CD4-positive, alpha-beta T cell (primary cell): ENCODE results near the gene CABP4. TPM values are rescaled to one million over a fixed set of nuclear protein-coding genes. Genes with fewer than 3 reads are reported as not detected.

ENCODE experiments used
- ATAC-seq: fragments of 200-7000 bp; cut with Tn5 transposase; one replicate; pipeline ENCODE4 v1.10.0; 2022; ENCODE audit warnings: mild to moderate bottlenecking; ENCODE audit not compliant: poor library complexity
- CTCF ChIA-PET: fragments of 350-600 bp; sonication (Branson Sonifier 250); formaldehyde crosslinking; loops from one replicate; lab custom pipeline; 2021; ENCODE audit warnings: antibody characterized with exemption, inconsistent platforms; lab: Charles Lee
- POLR2A ChIA-PET: fragments of 350-600 bp; sonication (Branson Sonifier 250); formaldehyde crosslinking; loops from one replicate; lab custom pipeline; 2021; ENCODE audit warnings: antibody characterized with exemption, inconsistent platforms; lab: Charles Lee
- DNase-seq, 14 experiments: peaks; one replicate each; pipeline ENCODE4 v3.0.0-alpha.2; 2013 to 2020; ENCODE audit warnings: mixed read lengths in 2 of 14
- H3K27ac ChIP-seq, 2 donors: one replicate each; pipeline versions ENCODE4 v1.5.1 to v1.7.0; 2013; ENCODE audit warnings: low read length in 2 of 2, low read depth in 1 of 2, mild to moderate bottlenecking in 1 of 2
- H3K27me3 ChIP-seq, 2 experiments: 1 replicate in 1 of 2; 2 replicates in 1 of 2; pipeline versions ENCODE4 v1.6.1 to v1.7.0; 2013; ENCODE audit warnings: low read length in 2 of 2, control low read depth in 1 of 2, mild to moderate bottlenecking in 1 of 2, moderate library complexity in 1 of 2; ENCODE audit not compliant: insufficient read depth in 2 of 2, control insufficient read depth in 1 of 2
- H3K36me3 ChIP-seq: one replicate; pipeline ENCODE4 v1.6.1; 2013; ENCODE audit warnings: low read length, control low read depth; ENCODE audit not compliant: insufficient read depth
- H3K4me1 ChIP-seq: one replicate; pipeline ENCODE4 v1.6.1; 2013; ENCODE audit warnings: low read length, control low read depth; ENCODE audit not compliant: insufficient read depth
- H3K4me3 ChIP-seq: one replicate; pipeline ENCODE4 v1.5.1; 2013; ENCODE audit warnings: mild to moderate bottlenecking, low read length, moderate library complexity
- H3K9me3 ChIP-seq, 2 experiments: 1 replicate in 1 of 2; 2 replicates in 1 of 2; pipeline versions ENCODE4 v1.6.1 to v1.7.0; 2013; ENCODE audit warnings: low read length in 2 of 2, mild to moderate bottlenecking in 2 of 2, control low read depth in 1 of 2, moderate library complexity in 1 of 2; ENCODE audit not compliant: control insufficient read depth in 1 of 2, insufficient read depth in 1 of 2
- H3K27ac Mint-ChIP-seq: one replicate; pipeline ENCODE4 v1.8.0; 2020; ENCODE audit warnings: mixed read lengths
- H3K27me3 Mint-ChIP-seq: one replicate; pipeline ENCODE4 v1.8.0; 2021; ENCODE audit warnings: mixed read lengths
- H3K36me3 Mint-ChIP-seq: one replicate; pipeline ENCODE4 v1.8.0; 2021; ENCODE audit warnings: low read depth, mixed read lengths
- H3K4me1 Mint-ChIP-seq: one replicate; pipeline ENCODE4 v1.8.0; 2021; ENCODE audit warnings: low read depth, mixed read lengths
- H3K4me3 Mint-ChIP-seq: one replicate; pipeline ENCODE4 v1.8.0; 2020; ENCODE audit warnings: mild to moderate bottlenecking, mixed read lengths
- H3K9me3 Mint-ChIP-seq: one replicate; pipeline ENCODE4 v1.8.0; 2020; ENCODE audit warnings: mixed read lengths
- CTCF ChIP-seq: fragments of 200-600 bp; IDR thresholded peaks from one replicate; pipeline ENCODE4 v1.8.0; 2022; ENCODE audit warnings: antibody characterized with exemption, mild to moderate bottlenecking
- intact Hi-C, 2 experiments: fragments of 100-400 bp; cut with DNase I in 1 of 2; cut with micrococcal nuclease in 1 of 2; formaldehyde crosslinking; loops; one replicate each; pipeline versions ENCODE4 v1.15.1 to v1.9.0; 2023 to 2025; cut with DNase I, micrococcal nuclease
- total RNA-seq, 174 experiments: library from RNA in 2 of 174; stranded (reverse) in 2 of 174; gene quantifications; one replicate each; pipeline ENCODE4 v1.2.3 and lab custom pipeline; 2021 to 2026

Gene CABP4
- total RNA-seq, 2 experiments from 2014 or later, result 7.5 to 8.5 TPM

GRCh38 chr11:67418476-67419281, 36.5 kb upstream of the CABP4 start:
- Histone ChIP-seq H3K4me1 (peaks cover 72% of the 10 kb centered on the region), H3K4me3 (peak overlapping the region; percentile 50), H3K9me3 (no peaks in the 10 kb centered on the region), H3K27me3 (no peaks in the 10 kb centered on the region), H3K36me3 (no peaks in the 10 kb centered on the region), H3K27ac (peak overlapping the region; percentile 52 to 79)
- ChIA-PET POLR2A (interaction anchor here (0.6 to 12.5 kb wide), 18 partner anchors 11 to 179 kb away, joined by 3 to 411 read pairs (median 4); partner anchors contain the start of genes AIP, CORO1B, POLD4 and PPP1CA), CTCF (interaction anchor here (6.0 kb wide), 1 partner anchor 15 kb away, joined by 46 read pairs; the partner anchor contains the start of genes PPP1CA and TBC1D10C)
- peaks cover 4% of the 10 kb centered on the region for H3K36me3 Mint-ChIP-seq
- DNase-seq (peak in 10 of 14 experiments; percentile 39 to 70 (median 52)), ATAC-seq (peak; percentile 9)
- intact Hi-C loops, result loop anchor here in 1 of 2 experiments (5.0 kb wide), 3 partner anchors 49 to 89 kb away; partner anchors contain the start of genes AIP, CDK2AP2, PITPNM1 and TMEM134
- H3K27ac Mint-ChIP-seq, result peak overlapping the region; percentile 94
- no peak for TF ChIP-seq CTCF
- no peaks in the 10 kb centered on the region for H3K9me3 Mint-ChIP-seq
- no peaks in the 10 kb centered on the region for H3K27me3 Mint-ChIP-seq
- H3K4me1 Mint-ChIP-seq, result peaks cover 63% of the 10 kb centered on the region
- peak overlapping the region; percentile 90 for H3K4me3 Mint-ChIP-seq

GRCh38 chr11:67419325-67420049, 35.7 kb upstream of the CABP4 start:
- Mint-ChIP-seq H3K9me3 (no peaks in the 10 kb centered on the region), H3K4me3 (peak overlapping the region; percentile 90), H3K36me3 (peaks cover 4% of the 10 kb centered on the region), H3K27ac (peak overlapping the region; percentile 94), H3K27me3 (no peaks in the 10 kb centered on the region), H3K4me1 (peaks cover 62% of the 10 kb centered on the region)
- ATAC-seq (no peak), DNase-seq (peak in 2 of 14 experiments; percentile 6 to 52)
- no peaks in the 10 kb centered on the region for H3K36me3 ChIP-seq
- H3K27ac ChIP-seq, result peak overlapping the region; percentile 52 to 79
- peaks cover 68% of the 10 kb centered on the region for H3K4me1 ChIP-seq
- intact Hi-C loops, result loop anchor here (2.0 to 5.0 kb wide), 5 partner anchors 15 to 88 kb away; partner anchors contain the start of genes AIP (in 1 of the 2), CDK2AP2 (in 1 of the 2), PITPNM1 (in 1 of the 2) and POLD4 (in 1 of the 2)
- H3K4me3 ChIP-seq, result peak overlapping the region; percentile 50
- H3K27me3 ChIP-seq, result no peaks in the 10 kb centered on the region
- H3K9me3 ChIP-seq, result no peaks in the 10 kb centered on the region
- ChIA-PET CTCF (interaction anchor here (1.3 to 6.0 kb wide), 3 partner anchors 16 to 21 kb away, joined by 3 to 46 read pairs (median 4); partner anchors contain the start of genes PPP1CA, PTPRCAP and TBC1D10C), POLR2A (interaction anchor here (0.7 to 12.5 kb wide), 18 partner anchors 8 to 69 kb away, joined by 3 to 411 read pairs (median 4); partner anchors contain the start of genes AIP, CORO1B, POLD4 and PPP1CA)
- TF ChIP-seq CTCF, result no peak
